AG08395 (cell line): ENCODE measurements around the gene APBA2.
A peak's percentile ranks its signal among the peaks of the same experiment; 100 is the strongest.

Experiments used
- DNase-seq: peaks from one replicate; pipeline ENCODE4 v3.0.0; 2012; ENCODE audit warnings: mixed read lengths, low spot score

APBA2 gene

GRCh38 chr15:28957606-28958498 lies 72.1 kb downstream of the APBA2 start:
- no peak for DNase-seq

- DNase-seq: no peak
Measured at GRCh38 chr15:28959326-28959725, 73.6 kb downstream of the APBA2 start.

GRCh38 chr15:28960979-28961378 lies 75.2 kb downstream of the APBA2 start:
- no peak for DNase-seq

GRCh38 chr15:28961391-28961790 lies 75.6 kb downstream of the APBA2 start:
- no peak for DNase-seq

GRCh38 chr15:28962851-28963710 lies 77.3 kb downstream of the APBA2 start:
- DNase-seq: no peak

GRCh38 chr15:28963711-28964081 lies 77.9 kb downstream of the APBA2 start:
- DNase-seq: no peak

GRCh38 chr15:28964098-28964497 lies 78.3 kb downstream of the APBA2 start:
- DNase-seq: no peak

- no peak for DNase-seq
Measured at GRCh38 chr15:28967066-28967465, 81.3 kb downstream of the APBA2 start.

GRCh38 chr15:28967990-28968389 lies 82.2 kb downstream of the APBA2 start:
- no peak for DNase-seq

GRCh38 chr15:28969511-28970085 lies 83.8 kb downstream of the APBA2 start:
- DNase-seq: no peak

GRCh38 chr15:28974142-28974541 lies 88.4 kb downstream of the APBA2 start:
- DNase-seq: no peak

GRCh38 chr15:28975766-28976179 lies 90.0 kb downstream of the APBA2 start:
- DNase-seq: no peak

- DNase-seq: peak; percentile 66
Measured at GRCh38 chr15:28977377-28978010, 91.7 kb downstream of the APBA2 start.

GRCh38 chr15:28978011-28978378 lies 92.2 kb downstream of the APBA2 start:
- no peak for DNase-seq

GRCh38 chr15:28978661-28979060 lies 92.9 kb downstream of the APBA2 start:
- DNase-seq: no peak

- DNase-seq: no peak
Measured at GRCh38 chr15:28979208-28979841, 93.6 kb downstream of the APBA2 start.

GRCh38 chr15:28980709-28981350 lies 95.1 kb downstream of the APBA2 start:
- no peak for DNase-seq

- no peak for DNase-seq
Measured at GRCh38 chr15:28981351-28981720, 95.6 kb downstream of the APBA2 start.

- DNase-seq: no peak
Measured at GRCh38 chr15:28981921-28982320, 96.1 kb downstream of the APBA2 start.

GRCh38 chr15:28982886-28983285 lies 97.1 kb downstream of the APBA2 start:
- DNase-seq: no peak
